GM19193 (cell line): Measurements from ENCODE around the gene EGF.

Experiments used
- POLR2A ChIP-seq: IDR thresholded peaks from 4 replicates; pipeline ENCODE4 v1.6.1; 2011; ENCODE audit not compliant: insufficient read depth, insufficient read length; ENCODE audit errors: extremely low read depth

Gene EGF

DNA sequence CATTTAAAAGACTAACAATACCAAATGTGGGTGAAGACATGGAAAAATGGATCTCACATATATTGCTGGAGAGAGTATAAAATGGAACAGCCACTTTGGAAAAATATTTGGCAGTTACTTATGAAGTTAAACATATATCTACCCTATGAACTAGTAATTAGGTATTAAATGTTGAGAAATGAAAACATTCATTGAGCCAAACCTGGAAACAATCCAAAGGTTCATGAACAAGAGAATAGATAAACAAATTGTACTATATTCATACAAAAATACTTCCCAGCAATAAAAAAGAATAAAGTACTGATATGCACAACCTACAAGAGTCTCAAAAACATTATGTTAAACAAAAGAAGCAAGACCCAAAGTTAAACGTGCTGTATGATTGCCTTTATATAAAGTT, 4.0 kb upstream of the EGF start:
- TF ChIP-seq POLR2A = no peak

DNA sequence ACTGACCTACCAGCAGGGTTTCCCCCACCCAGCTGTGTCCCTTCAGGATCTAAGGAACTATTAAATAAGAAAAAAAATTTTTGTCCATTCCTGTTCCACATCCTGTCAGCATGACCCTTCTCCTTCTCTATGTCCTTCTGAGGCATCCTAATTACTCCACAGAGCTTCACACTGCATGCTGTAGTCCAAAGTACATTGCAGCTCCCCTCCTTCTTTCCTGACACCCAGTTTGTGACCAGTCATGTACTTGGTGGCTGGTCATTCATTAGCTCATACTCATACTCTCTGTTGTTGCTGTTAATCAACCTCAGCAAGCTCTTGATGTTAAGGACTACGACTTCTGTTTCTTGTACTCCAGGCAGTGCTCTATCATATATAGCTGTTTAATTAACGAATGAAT, 2.4 kb upstream of the EGF start:
- no peak for TF ChIP-seq POLR2A

DNA sequence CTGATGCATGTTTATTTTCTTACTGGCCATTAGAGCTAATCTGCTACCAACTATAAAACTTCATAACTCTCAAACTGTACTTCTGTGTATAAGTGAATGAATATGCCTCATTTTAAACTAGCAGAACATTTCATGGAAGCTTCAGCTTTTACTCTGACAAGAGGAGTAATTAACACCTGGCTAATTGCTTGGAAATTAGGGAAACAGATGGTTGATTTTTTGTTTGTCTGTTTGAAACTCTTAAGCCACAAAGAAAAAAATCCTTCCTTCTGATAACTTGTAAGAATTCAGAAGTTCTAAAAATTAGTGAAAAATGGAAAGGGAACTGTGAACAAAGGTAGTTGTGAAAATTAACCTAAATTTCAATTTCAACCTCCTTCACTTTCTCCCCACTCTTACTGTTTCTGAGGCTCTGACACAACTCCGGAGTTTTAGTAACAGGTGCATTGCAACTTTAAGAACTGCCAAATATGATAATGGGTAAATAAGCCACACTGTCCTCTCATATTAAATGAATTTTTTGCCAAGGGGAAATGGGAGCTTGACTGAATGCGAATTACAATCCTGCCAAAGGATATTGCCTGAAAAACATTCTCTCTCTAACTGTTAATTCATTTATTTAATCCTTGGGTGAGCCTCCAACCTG, 1.0 kb downstream of the EGF start:
- TF ChIP-seq POLR2A = no peak

DNA sequence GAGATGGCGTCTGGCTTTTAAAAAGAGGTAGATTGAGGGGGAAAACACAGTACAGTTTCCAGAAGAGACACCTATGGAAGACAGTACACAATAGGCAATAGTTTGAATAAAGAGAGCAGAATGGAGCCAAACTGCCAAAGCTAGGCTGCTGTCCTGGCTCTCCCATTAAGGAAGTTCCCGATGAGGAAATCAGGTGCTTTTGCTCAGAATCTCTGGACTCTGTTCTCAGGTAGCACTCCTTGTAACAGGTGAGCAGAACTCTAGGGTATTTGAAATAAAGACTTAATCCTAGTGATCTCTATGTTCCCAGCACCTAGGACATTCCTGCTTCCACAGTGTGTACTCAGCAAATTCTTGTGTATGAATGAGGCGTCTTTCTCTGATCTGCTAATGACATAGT, 1.6 kb downstream of the EGF start:
- TF ChIP-seq POLR2A = no peak

DNA sequence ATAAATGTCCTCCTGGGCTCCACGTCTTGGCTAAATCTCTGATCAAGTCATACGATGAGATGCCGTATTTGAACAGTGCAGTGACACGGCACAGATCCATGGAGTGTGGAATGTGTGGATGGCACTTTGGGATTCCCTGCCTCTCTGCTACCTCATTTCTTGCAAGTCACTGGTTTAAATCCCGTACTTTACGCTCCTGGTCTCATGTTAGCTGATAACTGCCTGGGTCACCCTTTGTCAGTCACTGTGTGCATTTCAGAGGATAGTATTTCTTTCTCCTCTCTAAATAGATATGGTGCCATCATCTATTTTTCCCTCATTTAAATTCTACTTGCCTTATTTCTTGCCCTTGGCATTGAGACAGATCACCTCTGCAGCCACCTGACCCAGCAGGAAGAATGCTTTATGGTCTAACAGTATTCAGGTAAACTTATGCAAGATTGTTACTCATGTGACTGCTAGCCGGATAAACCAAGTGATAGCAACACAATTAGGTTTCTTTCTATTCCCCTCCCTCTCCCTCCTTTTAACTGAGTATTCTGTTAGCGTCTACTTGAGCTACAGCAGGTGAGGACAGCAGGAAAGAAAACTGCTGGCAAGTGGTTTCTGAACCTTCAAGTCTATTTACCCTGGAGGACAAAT, 2.8 kb downstream of the EGF start:
- no peak for TF ChIP-seq POLR2A

DNA sequence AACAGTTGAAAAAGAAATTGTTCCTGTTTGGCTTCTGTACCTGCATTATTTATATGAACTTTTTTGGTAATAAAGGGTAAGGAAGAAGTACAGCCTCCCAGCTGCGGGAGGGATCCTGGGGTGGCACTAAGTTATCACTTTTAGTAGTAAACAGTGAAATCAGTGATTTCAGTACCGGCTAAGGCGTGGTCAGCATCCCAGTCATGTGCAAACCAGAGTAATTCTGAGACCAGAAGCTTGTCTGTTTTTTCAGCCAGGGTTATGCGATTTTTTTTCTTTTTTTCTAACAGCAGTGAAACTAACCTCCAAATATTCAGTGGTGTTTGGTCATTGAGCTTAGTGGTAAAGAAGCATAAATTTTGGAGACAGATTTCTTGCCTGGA, 3.3 kb downstream of the EGF start:
- no peak for TF ChIP-seq POLR2A

DNA sequence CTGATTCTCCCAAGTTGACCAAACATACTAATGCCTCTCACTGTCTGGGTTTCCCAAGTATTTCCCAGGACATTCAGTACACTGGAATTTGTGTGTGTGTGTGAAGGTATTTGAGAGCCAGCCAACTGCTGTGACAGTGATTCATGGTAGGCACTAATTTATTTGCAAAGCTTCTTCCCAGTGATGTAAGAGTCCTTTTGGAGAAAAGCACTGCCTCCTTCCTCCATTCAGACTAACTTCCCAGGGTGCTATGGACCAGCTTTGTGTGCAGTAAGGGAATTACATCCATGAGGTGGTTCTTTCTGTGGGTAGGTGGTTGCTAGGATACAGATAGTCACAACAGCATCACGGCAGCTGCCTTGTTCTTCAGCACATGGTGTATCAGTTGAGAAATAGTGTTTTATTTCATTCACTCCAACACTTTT, 8.7 kb downstream of the EGF start:
- TF ChIP-seq POLR2A = no peak

DNA sequence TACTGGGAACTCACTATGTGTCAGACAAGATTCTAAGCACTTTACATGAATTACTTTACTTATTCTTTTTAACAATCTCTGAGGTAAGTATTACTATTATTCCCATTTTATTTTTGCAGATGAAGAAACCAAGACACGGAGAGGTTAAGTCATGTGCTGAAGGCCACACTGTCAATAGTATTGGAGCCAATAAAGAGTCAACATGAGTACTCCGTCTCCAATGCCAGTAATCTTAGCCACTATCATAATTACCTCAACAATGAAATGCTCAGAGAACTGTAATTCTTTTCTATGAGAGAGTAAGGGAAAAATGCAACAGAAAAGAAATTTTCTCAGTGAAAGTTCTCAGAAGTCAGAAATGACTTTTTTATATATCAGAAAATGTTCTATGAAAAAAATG, 12.7 kb downstream of the EGF start:
- TF ChIP-seq POLR2A = no peak

DNA sequence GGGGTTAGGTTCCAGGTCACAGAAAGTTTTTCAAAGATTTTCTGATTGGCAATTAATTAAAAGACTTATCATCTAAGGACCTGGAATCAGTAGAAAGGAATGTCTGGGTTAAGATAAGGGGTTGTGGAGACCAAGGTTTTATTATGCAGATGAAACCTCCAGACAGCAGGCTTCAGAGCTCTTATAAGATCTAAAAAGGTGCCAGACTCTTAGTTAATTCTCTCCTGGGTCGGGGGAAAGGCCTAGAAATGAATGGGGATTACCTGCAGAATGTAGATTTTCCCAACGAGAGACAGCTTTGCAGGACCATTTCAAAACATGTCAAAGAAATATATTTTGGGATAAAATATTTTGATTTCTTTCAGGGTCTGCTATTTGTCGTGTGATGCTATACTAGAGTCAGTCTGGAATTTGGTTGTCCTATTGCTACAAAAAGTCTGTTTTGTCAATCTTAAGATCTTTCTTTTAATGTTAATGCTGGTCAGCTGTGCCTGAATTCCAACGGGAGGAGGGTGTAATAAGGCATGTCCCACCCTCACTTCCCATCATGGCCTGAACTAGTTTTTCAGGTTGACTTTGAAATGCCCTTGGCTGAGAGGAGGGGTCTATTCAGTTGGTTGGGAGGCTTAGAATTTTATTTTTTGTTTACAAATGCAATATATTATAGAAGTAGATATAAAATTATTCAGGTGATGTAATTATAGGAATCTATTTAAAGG, 15.8 kb downstream of the EGF start:
- no peak for TF ChIP-seq POLR2A

DNA sequence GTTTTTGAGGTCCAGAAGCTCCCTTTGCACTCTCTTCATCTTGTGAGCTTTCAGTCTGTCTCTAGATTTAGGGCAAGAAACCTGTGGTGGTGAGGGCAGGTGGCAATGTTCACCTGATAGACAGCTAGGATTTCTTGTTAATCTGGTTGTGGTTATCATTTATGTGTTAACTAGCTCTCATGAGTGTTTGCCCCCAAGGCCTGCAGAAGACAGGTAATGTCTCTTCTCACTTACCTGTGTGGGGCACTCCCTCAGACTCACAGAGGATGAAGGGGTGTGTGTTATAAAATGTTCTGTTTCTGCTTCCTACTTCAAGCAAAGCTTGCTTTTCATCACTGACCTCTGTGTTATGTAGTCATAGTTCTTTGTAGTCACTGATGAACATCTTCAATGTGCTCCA, 17.8 kb downstream of the EGF start:
- TF ChIP-seq POLR2A = no peak

DNA sequence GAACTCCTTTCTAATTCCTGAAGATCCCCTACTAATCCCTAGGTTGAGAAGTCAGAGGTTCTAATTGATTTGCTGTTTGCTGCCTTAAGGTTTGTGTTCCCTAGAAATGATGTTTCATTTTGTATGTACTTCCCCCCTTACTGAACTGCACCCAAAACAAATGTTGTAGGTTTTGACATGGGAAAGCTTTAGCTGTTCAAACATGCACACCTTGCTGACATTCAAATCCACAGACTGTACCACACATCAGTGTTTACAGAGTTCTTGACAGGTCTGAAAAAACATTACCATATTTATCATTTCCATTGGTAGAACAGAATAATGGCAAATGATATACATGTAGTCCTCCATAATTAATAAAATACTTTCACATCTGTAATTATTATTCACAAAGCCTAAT, 18.2 kb downstream of the EGF start:
- TF ChIP-seq POLR2A = no peak

DNA sequence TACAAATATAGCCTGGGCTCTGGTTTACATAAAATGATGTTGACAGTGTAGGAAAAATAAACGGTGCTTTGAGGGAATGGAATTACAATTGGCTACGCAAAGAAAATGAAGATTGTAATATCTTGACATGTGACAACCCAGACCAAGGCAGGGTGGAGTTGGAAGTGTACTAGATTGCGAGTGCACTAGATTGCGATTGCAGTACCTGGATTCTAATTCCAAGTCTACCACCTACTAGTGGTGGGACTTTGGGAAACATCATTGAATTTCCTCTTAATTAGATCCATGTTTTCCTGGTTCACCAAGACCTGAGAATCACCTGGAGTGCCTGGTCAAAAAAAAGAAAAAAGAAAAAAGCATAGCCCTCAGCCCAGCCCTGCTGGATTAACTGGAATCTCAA, 18.6 kb downstream of the EGF start:
- TF ChIP-seq POLR2A = no peak

DNA sequence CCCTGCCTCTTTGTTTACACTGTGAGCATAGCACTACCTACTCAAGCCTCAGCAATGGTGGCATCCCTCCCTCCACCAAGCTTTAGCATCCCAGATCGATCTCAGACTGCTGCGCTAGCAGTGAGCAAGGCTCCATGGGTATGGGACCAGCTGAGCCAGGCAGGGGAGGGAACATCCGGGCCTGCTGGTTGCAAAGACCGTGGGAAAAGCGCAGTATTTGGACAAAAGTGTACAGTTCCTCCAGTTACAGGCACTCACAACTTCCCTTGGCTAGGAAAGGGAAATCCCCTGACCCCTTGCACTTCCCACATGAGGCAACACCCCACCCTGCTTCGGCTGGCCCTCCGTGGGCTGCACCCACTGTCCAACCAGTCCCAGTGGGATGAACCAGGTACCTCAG, 26.5 kb downstream of the EGF start:
- TF ChIP-seq POLR2A = no peak

DNA sequence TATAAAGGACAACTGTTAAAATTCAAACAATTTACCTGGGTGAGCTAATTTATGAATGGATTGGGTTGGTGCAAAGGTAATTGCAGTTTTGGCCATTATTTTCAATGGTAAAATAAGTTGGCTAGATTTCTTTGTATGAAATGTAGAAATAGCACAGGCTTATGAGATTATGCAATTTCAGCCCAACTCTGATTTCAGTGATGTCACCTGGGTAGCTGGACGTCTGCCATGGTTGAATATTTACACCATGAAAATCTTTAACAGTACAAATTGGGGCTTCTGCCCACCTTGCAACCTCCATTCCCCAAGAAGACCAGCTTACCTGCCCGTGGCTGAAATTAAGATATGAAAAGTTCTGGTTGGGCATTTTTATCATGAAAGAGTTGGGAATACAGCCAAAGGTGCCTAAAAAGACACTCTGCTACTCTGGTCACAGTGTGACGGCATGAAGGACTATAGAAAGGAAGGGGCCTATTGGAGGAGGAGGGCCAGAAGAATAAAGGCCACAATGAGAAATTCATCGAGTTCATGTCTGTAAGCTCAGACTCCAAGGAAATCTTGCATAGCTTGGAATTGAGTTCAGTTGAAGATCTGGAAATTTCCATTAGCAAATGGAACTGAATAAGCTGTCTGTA, 29.7 kb downstream of the EGF start:
- no peak for TF ChIP-seq POLR2A

DNA sequence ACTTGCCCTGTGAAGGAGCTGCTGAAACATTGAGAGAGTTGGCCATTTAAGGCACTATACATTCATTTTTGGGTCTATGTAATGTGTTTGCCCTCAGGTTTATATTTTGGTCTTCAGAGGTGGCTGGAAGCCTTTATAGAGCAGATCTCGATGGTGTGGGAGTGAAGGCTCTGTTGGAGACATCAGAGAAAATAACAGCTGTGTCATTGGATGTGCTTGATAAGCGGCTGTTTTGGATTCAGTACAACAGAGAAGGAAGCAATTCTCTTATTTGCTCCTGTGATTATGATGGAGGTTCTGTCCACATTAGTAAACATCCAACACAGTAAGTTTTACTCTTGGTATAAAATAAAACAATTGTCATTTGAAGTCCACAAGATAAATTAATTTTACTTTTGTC, 31.1 kb downstream of the EGF start:
- no peak for TF ChIP-seq POLR2A

DNA sequence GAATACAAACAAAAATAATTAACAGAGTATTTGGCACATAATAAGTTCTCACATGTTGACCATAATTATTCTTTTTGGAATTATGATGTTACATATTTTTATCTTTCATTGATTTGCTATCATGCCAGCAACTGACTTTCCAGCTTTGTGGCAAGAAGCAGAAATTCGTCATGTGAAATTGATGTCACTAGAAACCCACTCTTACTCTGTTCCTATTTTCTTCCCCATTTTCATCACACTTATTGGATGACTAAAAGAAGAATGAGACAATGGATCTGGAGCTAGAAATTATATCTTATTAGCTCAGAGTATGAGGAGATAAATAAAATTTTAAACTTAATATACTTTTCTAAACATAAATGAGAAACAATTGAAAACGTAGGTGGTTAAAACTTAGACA, 31.9 kb downstream of the EGF start:
- no peak for TF ChIP-seq POLR2A
